ENCODE results near the gene TUBB1.
"Not testable (repeated sequence)": the region's sequence is repeated elsewhere in the genome, so short reads cannot be mapped to it uniquely, and the experiment has no call there.

Gene TUBB1

DNA sequence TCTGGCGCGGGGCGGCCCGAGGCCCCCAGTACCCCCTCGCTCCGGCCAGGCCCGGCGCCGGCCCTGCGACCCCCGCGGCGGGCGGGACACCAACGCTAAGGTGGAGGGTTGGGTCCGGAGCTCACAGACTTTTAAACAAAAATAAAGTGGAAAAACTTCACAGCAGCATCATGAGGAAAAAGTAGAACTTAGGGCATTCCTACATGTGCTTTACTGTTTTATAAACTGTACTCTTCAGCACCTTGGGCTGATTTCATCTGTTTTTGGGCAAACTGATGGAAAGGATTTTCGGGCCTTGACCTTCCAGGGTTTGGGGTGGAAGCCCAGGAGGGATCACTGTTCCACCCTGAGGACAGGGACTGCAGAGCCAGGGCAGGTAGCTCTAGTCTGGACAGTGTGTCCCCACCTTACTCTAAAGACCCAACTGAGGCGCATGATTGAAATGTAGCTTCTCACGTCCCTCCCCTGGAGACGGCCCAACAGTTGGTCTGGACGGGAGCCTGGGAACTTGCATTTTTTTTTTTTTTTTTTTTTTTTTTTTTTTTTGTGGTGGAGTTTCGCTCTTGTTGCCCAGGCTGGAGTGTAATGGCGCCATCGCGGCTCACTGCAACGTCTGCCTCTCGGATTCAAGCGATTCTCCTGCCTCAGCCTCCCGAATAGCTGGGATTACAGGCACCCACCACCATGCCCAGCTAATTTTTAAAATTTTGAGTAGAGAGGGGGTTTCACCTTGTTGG is 37.4 kb upstream of the TUBB1 start:
- peak; percentile 50 for DNase-seq (ENCODE audit: low read depth)
- H3K4me3 ChIP-seq (ENCODE audit: low read depth, low read length): peak overlapping the region; percentile 100

DNA sequence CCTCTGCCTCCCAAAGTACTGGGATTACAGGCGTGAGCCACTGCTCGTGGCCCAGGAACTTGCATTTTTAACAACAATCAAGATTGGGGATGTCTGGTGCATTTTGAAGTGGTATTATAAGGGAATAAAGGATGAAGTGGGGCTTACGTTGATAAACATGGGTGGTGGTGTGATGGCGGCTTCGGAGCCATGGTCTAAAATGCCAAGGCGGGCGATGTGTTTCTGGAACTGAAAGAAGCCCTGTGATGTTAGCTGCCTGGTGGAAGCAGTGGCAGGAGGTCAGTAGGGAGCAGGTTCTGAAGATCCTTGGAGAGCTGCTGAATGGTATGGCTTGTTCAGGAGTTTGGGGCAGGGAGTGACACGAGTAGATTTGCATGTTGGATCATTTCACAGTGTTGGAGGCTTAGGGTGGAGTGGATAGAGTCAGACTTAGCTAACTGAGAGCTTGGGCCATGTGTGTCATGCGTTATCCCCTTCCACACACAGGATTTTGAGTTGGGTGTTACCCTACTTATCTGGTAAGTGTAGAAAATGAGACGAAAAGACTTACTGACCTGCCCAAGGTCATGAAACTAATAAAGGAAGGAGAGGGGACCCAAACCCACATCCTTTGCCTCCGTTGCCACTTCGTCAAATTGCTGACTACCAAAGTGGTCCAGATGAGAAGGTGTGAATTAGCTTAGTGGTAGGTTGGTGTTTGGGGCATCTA is 36.7 kb upstream of the TUBB1 start:
- no peak for DNase-seq (ENCODE audit: low read depth)
- no peak for TF ChIP-seq MYC (IDR thresholded peaks at IDR 0.05; ENCODE audit: low read depth, low read length)
- TF ChIP-seq, protein P1, sequence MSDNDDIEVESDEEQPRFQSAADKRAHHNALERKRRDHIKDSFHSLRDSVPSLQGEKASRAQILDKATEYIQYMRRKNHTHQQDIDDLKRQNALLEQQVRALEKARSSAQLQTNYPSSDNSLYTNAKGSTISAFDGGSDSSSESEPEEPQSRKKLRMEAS (IDR thresholded peaks at IDR 0.05; ENCODE audit: low read depth, low read length): no peak
- TF ChIP-seq POLR2A (IDR thresholded peaks at IDR 0.05; ENCODE audit: extremely low read depth, insufficient read length): no peak
- TF ChIP-seq, protein P2, sequence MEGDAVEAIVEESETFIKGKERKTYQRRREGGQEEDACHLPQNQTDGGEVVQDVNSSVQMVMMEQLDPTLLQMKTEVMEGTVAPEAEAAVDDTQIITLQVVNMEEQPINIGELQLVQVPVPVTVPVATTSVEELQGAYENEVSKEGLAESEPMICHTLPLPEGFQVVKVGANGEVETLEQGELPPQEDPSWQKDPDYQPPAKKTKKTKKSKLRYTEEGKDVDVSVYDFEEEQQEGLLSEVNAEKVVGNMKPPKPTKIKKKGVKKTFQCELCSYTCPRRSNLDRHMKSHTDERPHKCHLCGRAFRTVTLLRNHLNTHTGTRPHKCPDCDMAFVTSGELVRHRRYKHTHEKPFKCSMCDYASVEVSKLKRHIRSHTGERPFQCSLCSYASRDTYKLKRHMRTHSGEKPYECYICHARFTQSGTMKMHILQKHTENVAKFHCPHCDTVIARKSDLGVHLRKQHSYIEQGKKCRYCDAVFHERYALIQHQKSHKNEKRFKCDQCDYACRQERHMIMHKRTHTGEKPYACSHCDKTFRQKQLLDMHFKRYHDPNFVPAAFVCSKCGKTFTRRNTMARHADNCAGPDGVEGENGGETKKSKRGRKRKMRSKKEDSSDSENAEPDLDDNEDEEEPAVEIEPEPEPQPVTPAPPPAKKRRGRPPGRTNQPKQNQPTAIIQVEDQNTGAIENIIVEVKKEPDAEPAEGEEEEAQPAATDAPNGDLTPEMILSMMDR (IDR thresholded peaks at IDR 0.05; ENCODE audit: low read depth, low read length): no peak
- H3K4me3 ChIP-seq (ENCODE audit: low read depth, low read length): peak overlapping the region; percentile 100

More for the DNA sequence above, 37.4 kb upstream of the TUBB1 start:
- TF ChIP-seq, protein P2 (IDR thresholded peaks at IDR 0.05; ENCODE audit: low read depth, low read length): no peak
- TF ChIP-seq POLR2A (IDR thresholded peaks at IDR 0.05; ENCODE audit: extremely low read depth, insufficient read length): no peak
- TF ChIP-seq, protein P1 (IDR thresholded peaks at IDR 0.05; ENCODE audit: low read depth, low read length): no peak
- TF ChIP-seq MYC (IDR thresholded peaks at IDR 0.05; ENCODE audit: low read depth, low read length): no peak; the same call in 1 of the 2 replicates

DNA sequence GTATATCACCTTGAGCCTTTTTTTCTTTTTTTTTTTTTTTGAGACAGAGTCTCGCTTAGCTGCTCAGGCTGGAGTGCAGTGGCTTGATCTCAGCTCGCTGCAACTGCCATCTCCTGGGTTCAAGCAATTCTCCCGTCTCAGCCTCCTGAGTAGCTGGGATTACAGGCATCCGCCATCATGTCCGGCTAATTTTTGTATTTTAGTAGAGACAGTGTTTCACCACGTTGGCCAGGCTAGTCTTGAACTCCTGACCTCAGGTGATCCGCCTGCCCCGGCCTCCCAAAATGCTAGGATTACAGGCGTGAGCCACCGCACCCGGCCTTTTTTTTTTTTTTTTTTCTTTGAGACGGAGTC is 36.1 kb upstream of the TUBB1 start:
- not testable (repeated sequence) for DNase-seq (ENCODE audit: low read depth)

DNA sequence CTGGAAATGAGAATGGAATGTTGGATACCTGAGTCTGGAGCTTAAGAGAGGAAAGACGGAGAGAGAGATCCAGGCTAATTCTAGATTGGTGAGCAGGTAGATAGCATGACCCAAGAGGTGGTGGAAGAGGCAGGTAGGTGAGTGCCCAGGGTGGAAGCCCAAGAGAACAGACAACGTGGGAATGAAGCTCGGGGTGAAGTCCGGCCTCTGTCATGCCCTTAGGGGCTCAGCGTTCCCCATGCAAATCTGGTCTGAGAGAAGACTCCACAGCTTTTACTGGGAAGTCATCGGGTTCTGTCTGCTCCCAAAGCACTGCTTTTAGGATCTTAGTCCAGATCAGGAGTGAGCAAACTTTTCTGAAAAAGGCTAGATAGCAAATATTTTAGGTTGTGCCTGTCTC is 34.5 kb upstream of the TUBB1 start:
- H3K4me3 ChIP-seq (ENCODE audit: low read depth, low read length): no peak overlapping the region
- TF ChIP-seq, protein P2 (IDR thresholded peaks at IDR 0.05; ENCODE audit: low read depth, low read length): no peak
- no peak for TF ChIP-seq MYC (IDR thresholded peaks at IDR 0.05; ENCODE audit: low read depth, low read length)
- TF ChIP-seq, protein P1 (IDR thresholded peaks at IDR 0.05; ENCODE audit: low read depth, low read length): no peak
- no peak for TF ChIP-seq POLR2A (IDR thresholded peaks at IDR 0.05; ENCODE audit: extremely low read depth, insufficient read length)
- no peak for DNase-seq (ENCODE audit: low read depth)

More for the DNA sequence above, 36.1 kb upstream of the TUBB1 start:
- peak overlapping the region; percentile 100 for H3K4me3 ChIP-seq (ENCODE audit: low read depth, low read length)

DNA sequence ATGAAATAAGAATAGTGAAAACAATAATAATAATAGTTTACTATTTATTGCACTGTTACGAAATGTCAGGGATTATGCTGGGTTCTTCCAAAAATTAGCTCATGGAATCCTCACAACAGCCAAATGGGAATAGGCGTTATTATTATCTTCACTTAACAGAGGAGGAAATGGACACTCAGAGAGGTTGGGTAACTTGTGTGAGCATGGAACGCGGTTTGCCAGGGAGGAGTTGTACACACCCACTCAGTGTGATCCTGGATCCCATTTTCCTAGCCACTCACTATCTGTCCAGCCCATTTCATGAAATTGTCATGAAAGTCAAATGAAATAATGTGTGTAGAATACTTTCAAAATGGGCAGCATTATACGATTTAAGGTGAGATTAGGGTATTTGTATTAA is 33.6 kb upstream of the TUBB1 start:
- no peak for DNase-seq (ENCODE audit: low read depth)
- H3K4me3 ChIP-seq (ENCODE audit: low read depth, low read length): no peak overlapping the region
- TF ChIP-seq, protein P1 (IDR thresholded peaks at IDR 0.05; ENCODE audit: low read depth, low read length): no peak
- TF ChIP-seq MYC (IDR thresholded peaks at IDR 0.05; ENCODE audit: low read depth, low read length) (no peak), POLR2A (IDR thresholded peaks at IDR 0.05; ENCODE audit: extremely low read depth, insufficient read length) (no peak)
- TF ChIP-seq, protein P2 (IDR thresholded peaks at IDR 0.05; ENCODE audit: low read depth, low read length): no peak

DNA sequence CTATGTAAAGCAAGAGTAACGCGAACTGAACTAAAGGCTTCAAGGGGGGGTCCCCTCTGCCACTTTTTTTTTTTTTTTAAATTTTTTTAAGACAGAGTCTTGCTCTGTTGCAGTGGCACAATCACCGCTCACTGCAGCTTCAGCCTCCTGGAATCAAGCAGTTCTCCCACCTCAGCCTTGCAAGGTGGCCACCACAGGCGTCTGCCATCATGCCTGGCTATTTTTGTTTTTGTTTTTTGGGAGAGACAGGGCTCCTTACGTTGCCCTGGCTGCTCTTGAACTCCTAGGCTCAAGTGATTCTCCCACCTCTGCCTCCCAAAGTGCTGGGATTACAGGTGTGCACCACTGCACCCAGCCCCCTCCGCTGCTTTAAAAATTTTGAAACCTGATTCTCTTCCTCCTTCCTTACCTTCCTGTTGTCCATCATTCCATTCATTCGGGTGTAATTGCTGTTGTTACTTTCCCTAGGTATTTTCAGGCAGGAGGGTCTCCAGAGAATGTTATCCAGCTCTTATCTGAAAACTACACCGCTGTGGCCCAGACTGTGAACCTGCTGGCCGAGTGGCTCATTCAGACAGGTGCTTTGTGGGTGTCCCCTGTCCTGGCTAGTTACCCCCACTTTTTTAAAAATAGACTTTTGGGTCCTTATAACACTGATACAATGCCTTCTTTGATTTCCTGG is 32.8 kb upstream of the TUBB1 start:
- H3K4me3 ChIP-seq (ENCODE audit: low read depth, low read length): no peak overlapping the region
- TF ChIP-seq, protein P1 (IDR thresholded peaks at IDR 0.05; ENCODE audit: low read depth, low read length): no peak
- TF ChIP-seq POLR2A (IDR thresholded peaks at IDR 0.05; ENCODE audit: extremely low read depth, insufficient read length) (no peak), MYC (IDR thresholded peaks at IDR 0.05; ENCODE audit: low read depth, low read length) (no peak)
- TF ChIP-seq, protein P2 (IDR thresholded peaks at IDR 0.05; ENCODE audit: low read depth, low read length): no peak
- DNase-seq (ENCODE audit: low read depth): no peak

All from NB4 (cell line).